Keratinocyte (primary cell): ENCODE measurements around the gene ETHE1. TPM values are rescaled to one million over a fixed set of nuclear protein-coding genes. Genes with fewer than 3 reads are reported as not detected.
A peak's percentile ranks its signal among the peaks of the same experiment; 100 is the strongest.
"Not testable (repeated sequence)": the region's sequence is repeated elsewhere in the genome, so short reads cannot be mapped to it uniquely, and the experiment has no call there.

Source experiments
- DNase-seq: peaks from one replicate; pipeline ENCODE4 v3.0.0-alpha.2; 2011; ENCODE audit warnings: low read depth, missing footprints, low spot score
- FAIRE-seq: peaks from 2 replicates; lab custom pipeline; 2011; peaks lifted over from hg19 to GRCh38; lab: Jason Lieb, UNC
- H2AFZ ChIP-seq: 2 replicates; pipeline ENCODE4 v1.6.0; 2012; ENCODE audit warnings: low read length, control low read depth, inconsistent platforms; ENCODE audit not compliant: control insufficient read depth
- H3K27ac ChIP-seq: 2 replicates; pipeline ENCODE4 v1.5.1; 2011; ENCODE audit warnings: low read length; ENCODE audit not compliant: control insufficient read depth, insufficient read depth
- H3K27me3 ChIP-seq: 3 replicates; pipeline ENCODE4 v1.6.0; 2011; ENCODE audit warnings: low read length; ENCODE audit not compliant: control insufficient read depth, insufficient read depth; ENCODE audit errors: extremely low read depth
- H3K36me3 ChIP-seq, 2 experiments: 2 replicates in 1 of 2; 3 replicates in 1 of 2; pipeline ENCODE4 v1.5.1; 2011; ENCODE audit warnings: low read length in 2 of 2, mild to moderate bottlenecking in 1 of 2; ENCODE audit not compliant: control insufficient read depth in 2 of 2, insufficient read depth in 2 of 2; ENCODE audit errors: extremely low read depth in 1 of 2
- H3K4me1 ChIP-seq: 3 replicates; pipeline ENCODE4 v1.5.1; 2011; ENCODE audit warnings: low read length; ENCODE audit not compliant: control insufficient read depth, insufficient read depth; ENCODE audit errors: extremely low read depth
- H3K4me2 ChIP-seq: 3 replicates; pipeline ENCODE4 v1.6.0; 2011; ENCODE audit warnings: low read depth, low read length; ENCODE audit not compliant: control insufficient read depth, insufficient read depth; ENCODE audit errors: extremely low read depth
- H3K4me3 ChIP-seq, 3 experiments: fragments of 200-600 bp in 1 of 3; sonication (generic) in 1 of 3; 2 replicates in 2 of 3; 3 replicates in 1 of 3; pipeline ENCODE4 v1.5.1; 2011 to 2016; ENCODE audit warnings: low read length in 3 of 3, mild to moderate bottlenecking in 3 of 3, control low read depth in 2 of 3, inconsistent platforms in 1 of 3, low read depth in 1 of 3, mixed read lengths in 1 of 3, mixed run types in 1 of 3, moderate library complexity in 1 of 3; ENCODE audit not compliant: control insufficient read depth in 2 of 3, insufficient read depth in 2 of 3; ENCODE audit errors: extremely low read depth in 1 of 3
- H3K79me2 ChIP-seq: 2 replicates; pipeline ENCODE4 v1.6.0; 2012; ENCODE audit warnings: low read length; ENCODE audit not compliant: control insufficient read depth, insufficient read depth
- H3K9ac ChIP-seq: 3 replicates; pipeline ENCODE4 v1.6.0; 2011; ENCODE audit warnings: low read length; ENCODE audit not compliant: control insufficient read depth, insufficient read depth; ENCODE audit errors: extremely low read depth
- H3K9me1 ChIP-seq: 3 replicates; pipeline ENCODE4 v1.6.0; 2011; ENCODE audit warnings: low read length; ENCODE audit not compliant: control insufficient read depth, insufficient read depth; ENCODE audit errors: extremely low read depth
- H3K9me3 ChIP-seq: 2 replicates; pipeline ENCODE4 v1.5.1; 2012; ENCODE audit warnings: low read depth, low read length; ENCODE audit not compliant: control insufficient read depth
- H4K20me1 ChIP-seq: 3 replicates; pipeline ENCODE4 v1.6.0; 2011; ENCODE audit warnings: low read length; ENCODE audit not compliant: control insufficient read depth, insufficient read depth; ENCODE audit errors: extremely low read depth
- EZH2 ChIP-seq: IDR thresholded peaks from one replicate; pipeline ENCODE4 v1.6.1; 2012; ENCODE audit warnings: inconsistent platforms, mild to moderate bottlenecking, low read length, moderate library complexity
- dilution Hi-C: fragments of 300-500 bp; cut with MboI; formaldehyde crosslinking; loops from one replicate; pipeline ENCODE4 v1.7.0; 2020; ENCODE audit warnings: low sequenced_read_pairs; ENCODE audit not compliant: extremely low pct_ligation_motif_present
- polyA plus RNA-seq, 5 experiments: library from polyadenylated mRNA; depleted of rRNA in 3 of 5; stranded (reverse) in 3 of 5; stranded (forward) in 1 of 5; unstranded in 1 of 5; fragments of >200 nt; gene quantifications; 1 replicate in 1 of 5; 2 replicates in 3 of 5; 3 replicates in 1 of 5; pipeline versions ENCODE4 v1.2.1 to v1.2.3, GENCODE V29; 2011 to 2012; ENCODE audit warnings: missing spikeins in 2 of 5, low read depth in 1 of 5, low replicate concordance in 1 of 5
- TF ChIP-seq, protein P1 (sequence below), 3 experiments: IDR thresholded peaks in 1 of 3; conservative IDR thresholded peaks in 1 of 3; optimal IDR thresholded peaks in 1 of 3; 2 replicates in 2 of 3; 3 replicates in 1 of 3; pipeline versions ENCODE3 to v1.5.1; 2011; ENCODE audit warnings: low read length in 3 of 3, mild to moderate bottlenecking in 3 of 3, moderate library complexity in 2 of 3, control low read depth in 1 of 3, inconsistent platforms in 1 of 3; ENCODE audit not compliant: insufficient read depth in 2 of 3; ENCODE audit errors: extremely low read depth in 1 of 3

Gene ETHE1
- polyA plus RNA-seq, 1 donor (not counting 4 experiments of a cell fraction or from before 2014, with no cell fraction given) = 234 TPM

DNA sequence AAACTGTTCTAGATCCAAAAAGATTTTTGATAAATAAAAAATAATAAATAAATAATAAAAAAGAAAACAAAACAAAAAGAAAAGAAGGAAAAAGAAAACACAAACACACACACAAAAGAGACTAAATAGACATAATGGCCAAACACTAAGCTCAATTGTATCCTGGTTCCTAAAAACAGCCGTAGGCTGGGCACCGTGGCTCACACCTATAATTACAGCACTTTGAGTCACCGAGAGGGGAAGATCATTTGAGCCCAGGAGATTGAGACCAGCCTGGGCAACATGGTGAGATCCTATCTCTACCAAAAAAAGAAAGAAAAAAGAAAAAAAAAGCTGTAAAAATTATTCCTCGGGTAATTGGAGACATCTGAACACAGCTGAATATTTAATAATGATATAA is 8.9 kb downstream of the ETHE1 start:
- Histone ChIP-seq H3K9me3 (no peaks in the 10 kb centered on the region), H3K4me2 (no peak overlapping the region), H3K9me1 (no peaks in the 10 kb centered on the region), H3K9ac (peak overlapping the region; percentile 22), H3K4me1 (peaks cover 17% of the 10 kb centered on the region), H3K27me3 (no peaks in the 10 kb centered on the region), H3K79me2 (peaks cover 36% of the 10 kb centered on the region), H3K27ac (peak overlapping the region; percentile 36), H3K4me3 (no peak overlapping the region), H3K36me3 (peaks cover 11% of the 10 kb centered on the region in 2 experiments), H2AFZ (no peak overlapping the region), H4K20me1 (peaks cover 3% of the 10 kb centered on the region)
- TF ChIP-seq, protein P1, sequence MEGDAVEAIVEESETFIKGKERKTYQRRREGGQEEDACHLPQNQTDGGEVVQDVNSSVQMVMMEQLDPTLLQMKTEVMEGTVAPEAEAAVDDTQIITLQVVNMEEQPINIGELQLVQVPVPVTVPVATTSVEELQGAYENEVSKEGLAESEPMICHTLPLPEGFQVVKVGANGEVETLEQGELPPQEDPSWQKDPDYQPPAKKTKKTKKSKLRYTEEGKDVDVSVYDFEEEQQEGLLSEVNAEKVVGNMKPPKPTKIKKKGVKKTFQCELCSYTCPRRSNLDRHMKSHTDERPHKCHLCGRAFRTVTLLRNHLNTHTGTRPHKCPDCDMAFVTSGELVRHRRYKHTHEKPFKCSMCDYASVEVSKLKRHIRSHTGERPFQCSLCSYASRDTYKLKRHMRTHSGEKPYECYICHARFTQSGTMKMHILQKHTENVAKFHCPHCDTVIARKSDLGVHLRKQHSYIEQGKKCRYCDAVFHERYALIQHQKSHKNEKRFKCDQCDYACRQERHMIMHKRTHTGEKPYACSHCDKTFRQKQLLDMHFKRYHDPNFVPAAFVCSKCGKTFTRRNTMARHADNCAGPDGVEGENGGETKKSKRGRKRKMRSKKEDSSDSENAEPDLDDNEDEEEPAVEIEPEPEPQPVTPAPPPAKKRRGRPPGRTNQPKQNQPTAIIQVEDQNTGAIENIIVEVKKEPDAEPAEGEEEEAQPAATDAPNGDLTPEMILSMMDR (optimal IDR thresholded peaks at IDR 0.05 in 1 of 3, IDR thresholded peaks at IDR 0.05 in 1 of 3, conservative IDR thresholded peaks at IDR 0.05 in 1 of 3; ENCODE audit: extremely low read depth in 1 of 3, insufficient read depth in 2 of 3, low read length in 3 of 3) = no peak
- TF ChIP-seq EZH2 = no peak
- dilution Hi-C loops = no loop called here
- DNase-seq (no peak), FAIRE-seq (no peak)

DNA sequence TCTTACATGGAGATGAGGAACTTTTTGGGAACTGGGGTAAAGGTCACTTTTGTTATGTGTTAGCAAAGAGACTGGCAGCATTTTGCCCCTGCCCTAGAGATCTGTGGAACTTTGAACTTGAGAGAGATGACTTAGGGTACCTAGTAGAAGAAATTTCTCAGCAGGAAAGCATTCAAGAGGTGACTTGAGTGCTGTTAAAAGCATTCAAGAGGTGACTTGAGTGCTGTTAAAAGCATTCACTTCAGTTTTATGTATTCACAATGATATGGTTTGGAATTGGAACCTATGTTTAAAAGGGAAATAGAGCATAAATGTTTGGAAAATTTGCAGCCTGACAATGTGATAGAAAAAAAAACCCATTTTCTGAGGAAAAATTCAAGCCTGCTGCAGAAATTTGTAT is 14.6 kb downstream of the ETHE1 start:
- peaks cover 13% of the 10 kb centered on the region for H3K79me2 ChIP-seq
- H3K9me3 ChIP-seq, H3K27me3 ChIP-seq, H2AFZ ChIP-seq, H4K20me1 ChIP-seq, dilution Hi-C loops, H3K27ac ChIP-seq, H3K4me2 ChIP-seq, DNase-seq, H3K9me1 ChIP-seq, H3K4me3 ChIP-seq, H3K4me1 ChIP-seq, H3K9ac ChIP-seq, FAIRE-seq: not testable (repeated sequence)
- H3K36me3 ChIP-seq = peaks cover 24 to 25% of the 10 kb centered on the region in 2 experiments

DNA sequence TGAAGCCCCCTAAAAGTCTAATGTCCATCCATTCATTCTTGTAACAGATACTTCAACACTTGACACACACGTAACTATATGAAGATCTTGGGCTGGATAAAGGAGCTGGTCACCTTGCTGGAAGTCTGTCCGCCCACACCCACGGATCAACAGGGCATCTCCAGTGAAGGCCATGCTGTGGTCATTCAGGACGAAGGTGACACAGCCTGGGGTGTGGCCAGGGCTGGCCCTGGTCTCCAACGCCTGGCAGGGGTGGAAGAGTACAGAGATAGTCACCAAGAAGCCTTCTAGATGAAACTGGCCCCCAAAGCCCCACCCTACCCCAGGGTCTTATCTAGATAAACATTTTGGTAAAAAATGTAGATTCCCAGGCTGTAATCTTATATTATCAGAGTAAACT is 15.7 kb downstream of the ETHE1 start:
- dilution Hi-C loops = no loop called here
- FAIRE-seq (no peak), DNase-seq (no peak)
- Histone ChIP-seq H3K36me3 (peaks cover 17 to 29% of the 10 kb centered on the region in 2 experiments), H3K9ac (no peak overlapping the region), H3K79me2 (peaks cover 4% of the 10 kb centered on the region), H3K27ac (no peak overlapping the region), H3K27me3 (no peaks in the 10 kb centered on the region), H2AFZ (no peak overlapping the region), H3K4me3 (no peak overlapping the region), H3K9me1 (no peaks in the 10 kb centered on the region), H3K4me2 (no peak overlapping the region), H3K9me3 (no peaks in the 10 kb centered on the region), H3K4me1 (no peaks in the 10 kb centered on the region), H4K20me1 (no peaks in the 10 kb centered on the region)
- TF ChIP-seq, protein P1 (optimal IDR thresholded peaks at IDR 0.05 in 1 of 3, IDR thresholded peaks at IDR 0.05 in 1 of 3, conservative IDR thresholded peaks at IDR 0.05 in 1 of 3; ENCODE audit: extremely low read depth in 1 of 3, insufficient read depth in 2 of 3, low read length in 3 of 3) = no peak
- TF ChIP-seq EZH2 = no peak
